Subcutaneous adipose tissue (tissue), 4 donors: Measurements from ENCODE around the gene C1orf105. TPM values are rescaled to one million over a fixed set of nuclear protein-coding genes. Genes with fewer than 3 reads are reported as not detected.

Source experiments
- CTCF ChIP-seq: fragments of 450-650 bp; IDR thresholded peaks from one replicate; pipeline ENCODE4 v1.5.1; 2016; ENCODE audit warnings: low read depth, mild to moderate bottlenecking, control low read depth, antibody characterized with exemption, moderate library complexity
- total RNA-seq, 4 donors: library from RNA; depleted of rRNA; stranded (reverse); fragments of >200 nt; gene quantifications; one replicate each; pipeline ENCODE4 v1.1.0, GENCODE V29; 2016

Gene C1orf105
- total RNA-seq, 4 donors from 2014 or later = not detected

- TF ChIP-seq CTCF = no peak
Observed at GRCh38 chr1:172470149-172470548, 49.7 kb downstream of the C1orf105 start.

GRCh38 chr1:172471666-172472065, 51.2 kb downstream of the C1orf105 start:
- no peak for TF ChIP-seq CTCF

GRCh38 chr1:172472495-172472894, 52.0 kb downstream of the C1orf105 start:
- TF ChIP-seq CTCF = no peak

- no peak for TF ChIP-seq CTCF
Observed at GRCh38 chr1:172473302-172473701, 52.8 kb downstream of the C1orf105 start.

GRCh38 chr1:172473842-172474241, 53.4 kb downstream of the C1orf105 start:
- TF ChIP-seq CTCF = no peak

GRCh38 chr1:172476218-172476811, 55.8 kb downstream of the C1orf105 start:
- no peak for TF ChIP-seq CTCF

GRCh38 chr1:172477216-172477615, 56.7 kb downstream of the C1orf105 start:
- TF ChIP-seq CTCF = no peak
